ENCODE data around the gene TMEM135.
"Not testable (repeated sequence)": the region's sequence is repeated elsewhere in the genome, so short reads cannot be mapped to it uniquely, and the experiment has no call there.

The TMEM135 gene

DNA sequence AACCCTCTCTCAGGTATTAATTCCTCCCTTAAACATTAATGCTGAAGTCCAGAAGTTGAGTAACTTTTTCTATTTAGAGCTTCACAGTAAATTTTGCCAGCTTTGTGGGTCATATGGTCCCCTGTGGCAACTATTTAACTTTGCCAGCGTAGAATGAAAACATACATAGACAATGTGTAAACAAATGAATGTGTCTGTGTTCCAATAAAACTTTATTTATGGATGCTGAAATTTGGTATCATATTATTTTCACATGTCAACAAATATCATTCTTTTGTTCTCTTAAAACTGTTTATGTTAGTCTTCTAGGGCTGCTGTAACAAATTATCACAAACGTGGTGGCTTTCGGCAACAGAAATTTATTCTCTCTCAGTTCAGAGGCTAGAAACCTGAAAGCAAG, 85.1 kb downstream of the TMEM135 start:
- in situ Hi-C loops (cut with HindIII; ENCODE audit: low pct_ligation_motif_present, low pct_unique_long_range_greater_than_20kb, low sequenced_read_pairs): no loop called here
- no peak for DNase-seq

DNA sequence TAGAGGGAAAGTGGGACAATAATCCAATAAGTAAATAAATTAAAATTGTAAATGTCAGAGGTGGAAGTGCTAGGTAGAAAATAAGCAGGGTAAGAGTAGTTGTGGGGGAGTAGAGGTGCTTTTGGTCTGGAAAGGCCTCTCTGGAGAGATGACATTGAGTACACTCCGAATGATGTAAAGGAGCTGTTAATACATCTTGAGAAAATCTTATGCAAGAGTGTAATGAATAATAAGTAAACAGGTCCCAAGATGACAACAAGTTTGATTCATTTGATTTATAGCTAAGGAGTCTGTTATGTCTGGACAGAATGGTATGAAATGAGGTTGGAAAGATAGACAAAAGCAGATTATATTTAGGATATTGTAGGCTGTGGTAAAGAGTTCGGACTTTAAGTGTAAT, 87.5 kb downstream of the TMEM135 start:
- DNase-seq: no peak
- in situ Hi-C loops (cut with HindIII; ENCODE audit: low pct_ligation_motif_present, low pct_unique_long_range_greater_than_20kb, low sequenced_read_pairs): no loop called here

DNA sequence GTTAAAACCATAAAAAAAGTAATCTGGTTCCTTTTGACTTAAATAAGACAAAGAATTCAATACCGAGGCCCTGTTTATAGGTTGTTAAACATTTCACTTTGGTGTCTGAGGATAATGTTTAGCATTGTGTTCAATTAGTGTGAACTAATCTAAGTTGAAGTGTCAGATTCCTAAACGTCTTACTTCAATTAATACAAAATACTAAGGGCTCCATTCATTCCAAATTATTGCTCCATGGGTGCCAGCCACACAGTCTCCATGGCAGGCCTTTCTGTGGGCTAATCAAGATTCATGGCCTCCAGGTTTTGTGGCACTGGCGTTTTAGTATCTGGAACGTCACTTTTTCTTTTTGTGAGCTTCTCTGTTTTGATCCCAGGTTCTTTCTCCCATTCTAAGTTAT, 89.4 kb downstream of the TMEM135 start:
- DNase-seq: no peak
- in situ Hi-C loops (cut with HindIII; ENCODE audit: low pct_ligation_motif_present, low pct_unique_long_range_greater_than_20kb, low sequenced_read_pairs): no loop called here

DNA sequence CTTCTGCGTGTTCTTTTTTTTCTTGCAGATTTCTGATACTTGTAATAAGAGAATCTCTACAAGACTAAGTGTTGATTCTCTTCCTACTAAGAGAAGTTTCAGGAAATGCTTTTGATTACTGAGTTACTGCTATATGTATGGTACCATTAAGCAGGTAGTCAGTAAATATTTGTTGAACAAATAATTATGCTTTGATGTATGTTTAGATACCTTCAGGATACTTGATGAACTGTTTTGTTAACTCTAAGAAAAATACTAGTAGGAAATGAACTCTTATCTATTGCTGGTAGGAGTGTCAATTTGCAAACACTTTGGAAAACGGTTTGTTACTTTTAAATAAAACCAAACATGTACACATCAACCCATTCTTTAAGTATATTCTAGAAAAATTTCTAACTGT, 90.6 kb downstream of the TMEM135 start:
- in situ Hi-C loops (cut with HindIII; ENCODE audit: low pct_ligation_motif_present, low pct_unique_long_range_greater_than_20kb, low sequenced_read_pairs): no loop called here
- no peak for DNase-seq

DNA sequence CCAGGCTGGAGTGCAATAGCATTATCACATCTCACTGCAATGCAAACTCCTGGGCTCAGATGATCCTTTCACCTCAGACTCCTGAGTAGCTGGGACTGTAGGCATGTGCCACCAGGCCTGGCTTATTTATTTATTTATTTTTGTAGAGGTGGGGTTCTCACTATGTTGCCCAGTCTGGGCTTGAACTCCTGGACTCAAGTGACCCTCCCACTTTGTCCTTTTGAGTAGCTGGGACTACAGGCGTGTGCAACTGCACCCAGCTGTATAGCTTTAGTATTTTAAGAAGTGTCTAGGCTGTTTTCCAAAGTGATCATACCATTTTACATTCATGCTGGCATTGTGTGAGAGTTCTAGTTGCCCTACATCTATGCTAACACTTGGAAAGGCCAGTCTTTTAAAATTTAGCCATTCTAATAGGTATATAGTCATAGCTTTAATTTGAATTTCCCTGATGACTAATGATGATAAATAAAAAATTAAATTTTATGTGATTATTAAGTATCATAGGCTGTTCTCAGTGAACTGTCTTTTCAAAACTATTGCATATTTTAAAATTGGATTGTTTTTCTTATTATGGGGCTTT, 96.9 kb downstream of the TMEM135 start:
- in situ Hi-C loops (cut with HindIII; ENCODE audit: low pct_ligation_motif_present, low pct_unique_long_range_greater_than_20kb, low sequenced_read_pairs): no loop called here
- no peak for DNase-seq

DNA sequence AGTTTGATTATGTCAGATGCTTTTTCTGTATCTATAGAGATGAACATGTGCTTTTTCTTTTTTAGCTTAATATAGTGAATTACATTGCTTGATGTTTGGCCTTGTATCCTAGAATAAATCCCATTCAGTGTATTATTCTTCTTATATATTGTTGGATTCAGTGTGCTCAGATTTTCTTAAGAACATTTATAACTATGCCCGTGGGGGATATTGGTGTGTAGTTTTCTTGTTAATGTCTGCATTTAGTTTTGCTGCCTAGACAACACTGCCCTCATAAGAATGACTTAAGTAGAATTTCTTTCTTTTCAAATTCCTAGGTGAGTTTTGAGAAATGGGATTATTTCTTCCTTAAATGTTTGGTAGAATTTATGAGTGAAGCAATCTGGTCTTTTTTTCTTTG, 98.5 kb downstream of the TMEM135 start:
- in situ Hi-C loops (cut with HindIII; ENCODE audit: low pct_ligation_motif_present, low pct_unique_long_range_greater_than_20kb, low sequenced_read_pairs): no loop called here
- no peak for DNase-seq

DNA sequence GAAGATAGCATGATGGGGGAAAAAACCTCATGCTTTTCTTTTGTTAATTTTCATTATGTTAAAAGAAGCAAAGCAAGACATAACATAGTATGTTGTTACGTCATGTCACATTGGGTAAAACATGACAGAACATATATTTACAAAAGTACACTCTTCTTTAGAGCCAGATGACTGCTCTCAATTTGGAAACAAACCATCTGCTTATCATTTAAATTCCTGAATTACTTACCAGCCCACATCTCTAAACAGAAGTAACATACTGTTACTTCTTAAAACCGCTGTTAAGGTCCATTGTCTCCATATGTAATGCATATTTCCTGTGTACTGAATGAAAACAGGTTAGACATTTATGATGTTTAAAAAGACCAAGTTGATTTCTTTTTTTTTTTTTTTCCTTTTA, 100.0 kb downstream of the TMEM135 start:
- in situ Hi-C loops (cut with HindIII; ENCODE audit: low pct_ligation_motif_present, low pct_unique_long_range_greater_than_20kb, low sequenced_read_pairs): no loop called here
- DNase-seq: no peak

DNA sequence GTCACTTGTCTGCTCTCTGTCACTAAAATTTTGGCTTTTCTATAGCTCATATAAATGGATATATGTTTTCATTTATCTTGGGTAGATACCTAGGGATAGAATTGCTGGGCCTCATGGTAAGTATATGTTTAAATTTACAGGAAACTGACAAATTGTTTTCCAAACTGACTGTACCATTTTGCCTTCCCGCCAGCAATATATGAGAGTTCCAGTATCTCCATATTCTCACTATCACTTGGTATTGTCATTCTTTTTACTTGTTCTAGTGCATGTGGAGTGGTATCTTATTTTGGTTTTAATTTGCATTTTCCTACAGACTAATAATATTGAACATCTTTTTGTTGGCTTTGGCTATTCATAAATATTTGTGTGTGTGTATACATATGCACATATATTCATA, 101.7 kb downstream of the TMEM135 start:
- no peak for DNase-seq
- in situ Hi-C loops (cut with HindIII; ENCODE audit: low pct_ligation_motif_present, low pct_unique_long_range_greater_than_20kb, low sequenced_read_pairs): no loop called here

DNA sequence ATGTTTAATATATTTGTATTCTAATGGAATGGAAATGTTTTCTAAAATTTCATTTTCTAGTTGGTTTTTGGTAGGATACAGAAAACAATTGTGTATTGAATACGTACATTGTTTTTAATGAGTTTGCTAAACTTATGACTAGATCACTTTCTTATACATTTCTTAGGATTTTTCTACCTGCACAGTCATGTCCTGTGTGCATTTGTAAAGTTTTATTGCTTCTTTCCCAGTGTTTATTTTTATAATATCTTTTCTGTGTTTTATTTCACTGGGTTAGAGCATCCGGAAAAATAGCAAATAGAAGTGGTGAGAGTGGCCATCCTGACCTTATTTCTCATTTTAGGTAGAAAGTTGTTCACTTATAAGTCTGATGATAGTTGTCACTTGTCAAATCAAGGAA, 103.6 kb downstream of the TMEM135 start:
- in situ Hi-C loops (cut with HindIII; ENCODE audit: low pct_ligation_motif_present, low pct_unique_long_range_greater_than_20kb, low sequenced_read_pairs): no loop called here
- no peak for DNase-seq

DNA sequence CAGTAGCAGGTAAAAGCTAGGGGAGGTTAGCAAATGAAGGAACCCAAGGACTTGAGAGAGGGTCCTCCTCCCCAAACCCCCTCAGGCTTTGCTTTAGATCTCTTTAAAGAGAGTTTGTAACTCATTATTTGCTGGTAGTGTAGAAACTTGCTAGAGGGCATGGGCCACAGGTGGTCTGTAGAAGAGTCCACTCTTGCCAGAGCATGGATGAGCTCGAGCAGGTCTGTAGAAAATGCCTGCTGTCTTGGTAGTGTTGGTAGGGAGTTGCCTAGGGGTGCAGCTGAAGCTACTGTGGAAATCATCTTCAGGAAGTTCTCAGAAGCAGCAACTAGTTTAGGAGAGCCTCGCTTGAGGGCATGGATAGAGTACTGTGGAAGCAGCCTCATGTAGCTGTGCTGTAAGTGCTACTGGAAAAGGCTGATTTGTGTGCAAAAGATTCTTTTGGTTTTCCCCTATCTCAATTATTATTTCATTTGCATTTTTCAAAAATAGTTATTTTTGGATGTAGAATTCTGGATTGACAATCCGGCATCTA, 104.3 kb downstream of the TMEM135 start:
- DNase-seq: no peak
- in situ Hi-C loops (cut with HindIII; ENCODE audit: low pct_ligation_motif_present, low pct_unique_long_range_greater_than_20kb, low sequenced_read_pairs): no loop called here

DNA sequence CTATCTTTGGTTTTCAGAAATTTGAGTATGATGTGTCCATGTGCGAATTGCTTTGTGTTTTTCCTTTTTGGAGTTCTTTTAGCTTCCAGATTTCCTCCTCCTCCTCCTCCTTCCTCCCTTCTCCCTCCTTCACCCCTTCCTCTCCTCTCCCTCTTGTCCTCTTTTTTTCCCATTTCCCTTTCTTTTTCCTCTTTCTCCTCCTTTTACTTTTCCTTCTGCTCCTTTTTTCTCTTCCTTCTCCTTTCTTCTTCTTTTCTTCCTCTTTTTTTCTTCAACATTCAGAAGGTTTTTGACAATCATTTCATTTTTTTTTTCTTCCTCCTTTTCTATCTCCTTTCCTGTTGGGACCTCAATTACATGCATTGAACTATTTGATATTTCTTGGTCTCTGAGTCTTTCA, 104.9 kb downstream of the TMEM135 start:
- in situ Hi-C loops (cut with HindIII; ENCODE audit: low pct_ligation_motif_present, low pct_unique_long_range_greater_than_20kb, low sequenced_read_pairs): no loop called here
- no peak for DNase-seq

DNA sequence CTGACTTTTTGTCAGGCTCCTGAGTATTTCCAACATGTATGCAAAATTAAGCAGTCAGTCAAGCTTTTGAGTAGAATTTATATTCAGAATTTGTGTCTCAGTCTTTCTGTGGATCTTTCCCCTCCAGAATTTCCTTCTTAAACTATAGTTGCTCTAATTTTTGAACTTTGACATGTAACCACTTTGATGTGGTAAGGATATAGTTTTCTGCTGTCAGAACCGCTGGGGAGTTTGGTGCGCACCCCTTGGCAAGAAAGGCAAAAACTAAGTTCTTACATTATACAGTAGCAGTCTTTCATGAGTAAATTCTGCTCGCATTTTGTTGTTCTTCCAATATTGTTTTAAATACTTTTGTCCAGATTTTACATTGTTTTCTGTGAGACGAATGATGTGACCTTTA, 105.9 kb downstream of the TMEM135 start:
- no peak for DNase-seq
- in situ Hi-C loops (cut with HindIII; ENCODE audit: low pct_ligation_motif_present, low pct_unique_long_range_greater_than_20kb, low sequenced_read_pairs): no loop called here

DNA sequence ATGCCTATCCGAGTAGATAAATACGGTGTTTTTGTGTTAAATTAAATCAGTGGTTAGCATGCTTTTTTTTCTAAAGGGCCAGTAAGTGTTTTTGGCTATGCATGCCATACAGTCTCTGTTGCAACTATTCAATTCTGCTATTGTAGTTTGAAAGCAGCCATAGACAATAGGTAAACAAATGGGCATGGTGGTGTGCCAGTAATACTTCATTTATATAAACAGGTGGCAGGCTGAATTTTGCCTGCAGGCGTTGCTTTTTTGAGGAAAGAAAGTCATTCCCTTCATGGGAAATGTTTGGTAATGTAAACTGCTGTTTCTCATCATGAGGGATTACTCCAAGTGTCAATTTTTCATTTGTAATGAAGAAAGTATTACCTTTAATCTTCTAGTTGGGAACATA, 106.5 kb downstream of the TMEM135 start:
- no peak for DNase-seq

DNA sequence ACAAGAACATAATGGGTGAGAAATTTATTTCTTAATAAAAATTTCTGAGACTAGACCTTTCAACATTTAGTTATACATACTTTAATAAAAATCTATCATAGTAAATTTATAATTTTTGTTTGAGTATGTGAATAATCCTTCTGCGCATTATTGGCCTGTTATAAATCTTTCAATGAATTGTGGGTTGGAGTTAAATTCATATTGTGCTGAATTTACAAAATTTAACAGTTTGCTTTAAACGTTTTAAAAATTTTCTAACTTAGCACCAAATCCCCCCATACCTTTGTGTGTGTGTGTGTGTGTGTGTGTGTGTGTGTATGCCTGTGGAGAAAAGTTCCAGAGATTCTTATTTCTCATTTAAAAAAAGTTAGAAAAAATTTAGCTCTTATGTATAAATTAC, 111.0 kb downstream of the TMEM135 start:
- no peak for DNase-seq
- in situ Hi-C loops (cut with HindIII; ENCODE audit: low pct_ligation_motif_present, low pct_unique_long_range_greater_than_20kb, low sequenced_read_pairs): no loop called here

More for the DNA sequence above, 106.5 kb downstream of the TMEM135 start:
- in situ Hi-C loops (cut with HindIII; ENCODE audit: low pct_ligation_motif_present, low pct_unique_long_range_greater_than_20kb, low sequenced_read_pairs): no loop called here

DNA sequence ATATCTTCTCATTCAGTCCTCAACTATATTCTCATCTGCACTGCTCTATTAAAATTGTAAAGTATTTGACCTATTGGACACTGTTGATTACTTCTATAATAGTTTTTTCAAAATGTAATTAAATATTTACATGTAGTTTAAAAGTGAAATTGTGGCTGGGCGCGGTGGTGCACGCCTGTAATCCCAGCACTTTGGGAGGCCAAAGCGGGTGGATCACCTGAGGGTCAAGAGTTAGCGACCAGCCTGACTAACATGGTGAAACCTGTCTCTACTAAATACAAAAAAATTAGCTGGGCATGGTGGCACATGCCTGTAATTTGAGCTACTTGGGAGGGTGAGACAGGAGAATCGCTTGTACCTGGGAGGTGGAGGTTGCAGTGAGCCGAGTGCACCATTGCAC, 112.0 kb downstream of the TMEM135 start:
- in situ Hi-C loops (cut with HindIII; ENCODE audit: low pct_ligation_motif_present, low pct_unique_long_range_greater_than_20kb, low sequenced_read_pairs); DNase-seq: not testable (repeated sequence)

DNA sequence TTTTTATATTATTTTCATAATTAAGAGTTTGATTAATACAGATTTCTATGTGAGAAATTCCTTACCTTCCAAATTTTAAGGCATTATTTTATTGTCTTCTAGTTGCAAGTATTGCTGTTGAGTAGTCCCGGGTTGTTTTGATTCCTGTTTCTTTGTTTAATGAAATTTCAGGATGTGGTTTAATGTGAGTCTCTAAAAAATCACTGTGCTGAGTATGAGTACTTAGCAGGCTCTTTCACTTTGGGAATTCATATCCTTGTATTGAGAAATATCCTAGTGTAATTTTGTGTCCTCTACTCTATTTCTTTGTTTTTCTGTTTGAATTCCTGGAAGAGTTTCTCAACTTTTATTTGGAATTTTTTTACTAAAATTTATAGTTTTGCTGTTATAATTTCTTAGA, 113.2 kb downstream of the TMEM135 start:
- in situ Hi-C loops (cut with HindIII; ENCODE audit: low pct_ligation_motif_present, low pct_unique_long_range_greater_than_20kb, low sequenced_read_pairs): no loop called here
- no peak for DNase-seq

DNA sequence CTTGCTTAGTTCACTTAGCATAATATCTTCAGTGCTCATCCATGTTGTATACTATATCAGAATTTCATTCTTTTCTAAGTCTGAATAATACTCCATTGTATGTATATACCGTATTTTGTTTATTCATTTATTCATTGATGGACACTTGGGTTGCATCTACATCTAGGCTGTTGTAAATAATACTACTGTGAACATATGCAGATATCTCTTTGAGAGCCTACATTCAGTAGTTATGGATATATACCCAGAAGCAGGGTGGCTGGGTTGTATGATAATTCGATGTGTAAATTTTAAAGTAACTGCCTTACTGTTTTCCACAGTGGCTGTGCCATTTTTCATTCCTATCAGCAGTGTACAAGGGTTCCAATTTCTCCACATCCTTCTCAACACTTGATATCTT, 116.5 kb downstream of the TMEM135 start:
- no peak for DNase-seq
- in situ Hi-C loops (cut with HindIII; ENCODE audit: low pct_ligation_motif_present, low pct_unique_long_range_greater_than_20kb, low sequenced_read_pairs): no loop called here

DNA sequence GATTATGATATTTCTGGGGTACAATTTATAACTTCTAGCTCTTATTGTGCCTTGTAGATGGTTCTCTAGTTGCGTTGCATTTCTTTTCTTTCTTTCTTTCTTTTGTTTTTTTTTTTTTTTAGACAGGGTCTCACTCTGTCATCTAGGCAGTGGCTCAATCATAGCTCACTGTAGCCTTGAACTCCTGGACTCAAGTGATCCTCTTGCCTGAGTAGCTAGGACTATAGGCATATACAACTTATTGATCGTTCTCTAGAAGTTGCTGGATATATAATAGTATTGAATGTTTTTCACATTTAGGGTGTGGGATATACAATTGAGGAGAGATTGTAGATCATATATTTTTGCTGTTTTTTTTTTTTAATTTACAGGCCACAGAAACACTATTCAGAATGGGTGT, 119.2 kb downstream of the TMEM135 start:
- in situ Hi-C loops (cut with HindIII; ENCODE audit: low pct_ligation_motif_present, low pct_unique_long_range_greater_than_20kb, low sequenced_read_pairs): no loop called here
- DNase-seq: no peak

DNA sequence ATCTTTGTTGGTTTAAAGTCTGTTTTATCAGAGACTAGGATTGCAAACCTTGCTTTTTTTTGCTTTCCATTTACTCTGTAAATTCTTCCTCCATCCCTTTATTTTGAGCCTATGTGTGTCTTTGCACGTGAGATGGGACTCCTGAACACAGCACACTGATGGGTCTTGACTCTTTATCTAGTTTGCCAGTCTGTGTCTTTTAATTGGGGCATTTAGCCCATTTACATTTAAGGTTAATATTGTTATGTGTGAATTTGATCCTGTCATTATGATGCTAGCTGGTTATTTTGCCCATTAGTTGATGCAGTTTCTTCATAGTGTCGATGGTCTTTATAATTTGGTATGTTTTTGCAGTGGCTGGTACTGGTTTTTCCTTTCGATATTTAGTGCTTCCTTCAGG, 131.3 kb downstream of the TMEM135 start:
- in situ Hi-C loops (cut with HindIII; ENCODE audit: low pct_ligation_motif_present, low pct_unique_long_range_greater_than_20kb, low sequenced_read_pairs); DNase-seq: not testable (repeated sequence)

DNA sequence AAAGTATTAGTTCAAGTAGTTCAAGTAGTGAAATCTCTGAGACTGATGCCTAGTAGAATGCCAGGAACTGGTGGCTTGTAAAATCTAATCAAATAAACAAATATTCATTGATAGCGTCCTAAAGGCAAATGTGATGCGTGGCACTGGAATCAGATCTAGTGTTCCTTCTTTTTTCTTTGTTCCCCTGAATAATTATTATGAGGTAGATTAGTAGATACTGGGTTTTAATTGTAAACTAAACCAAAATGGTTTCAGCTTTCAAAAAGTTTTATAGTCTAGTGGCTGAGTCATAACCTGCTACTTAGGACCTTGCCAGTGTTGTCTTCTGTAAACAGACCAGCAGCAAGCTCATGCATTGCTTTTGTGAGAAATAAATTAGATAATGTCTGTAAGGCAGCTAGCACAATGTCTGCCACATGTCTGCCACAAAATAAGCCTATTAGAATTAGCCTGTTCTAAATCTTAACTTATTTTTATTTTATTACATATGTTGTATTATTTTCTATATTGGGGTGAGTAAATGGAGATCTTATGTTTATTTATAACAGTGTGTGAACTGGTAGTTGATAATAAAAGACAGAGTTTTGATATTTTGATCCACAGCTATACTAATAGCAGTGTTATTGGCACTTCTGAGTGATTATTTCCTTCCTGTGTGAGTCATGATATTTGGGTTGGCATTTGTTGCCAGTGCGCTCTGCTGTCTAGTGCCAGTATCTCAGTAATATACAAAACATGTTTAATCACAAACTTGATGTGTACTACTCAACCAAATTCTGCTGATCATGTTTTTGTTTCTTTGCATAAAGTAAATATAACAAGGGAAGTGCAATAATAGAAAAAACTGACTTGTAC, 135.7 kb downstream of the TMEM135 start:
- in situ Hi-C loops (cut with HindIII; ENCODE audit: low pct_ligation_motif_present, low pct_unique_long_range_greater_than_20kb, low sequenced_read_pairs): no loop called here
- DNase-seq: peak; percentile 19
